K562 (cell line): Measurements from ENCODE around the gene PPIE. TPM values are rescaled to one million over a fixed set of nuclear protein-coding genes. Genes with fewer than 3 reads are reported as not detected.
A peak's percentile ranks its signal among the peaks of the same experiment; 100 is the strongest.

Source experiments
- ATAC-seq: fragments of 200-7000 bp; cut with Tn5 transposase; 3 replicates; pipeline ENCODE4 v1.9.1; 2020; ENCODE audit warnings: moderate library complexity
- BruUV-seq: library from RNA; stranded (reverse); fragments of 400-500 nt; replicated peaks from 2 replicates; lab custom pipeline; 2021; lab: Mats Ljungman, UMichigan
- CTCF ChIA-PET: fragments of 300-600 bp; formaldehyde crosslinking; extraction: SDS; loops from one replicate; lab custom pipeline; 2021; ENCODE audit warnings: low intra/inter-chr PET ratio; lab: Yijun Ruan, JAX
- POLR2A ChIA-PET: fragments of 300-600, 350-650 bp; sonication (Branson Sonifier 250); formaldehyde crosslinking; extraction: SDS; loops from one replicate; lab custom pipeline; 2021; ENCODE audit warnings: antibody characterized with exemption, inconsistent platforms; lab: Yijun Ruan, JAX
- DNase-seq, 4 experiments: peaks; one replicate each; pipeline versions ENCODE4 v3.0.0 to v3.0.0-alpha.2; 2011 to 2018; ENCODE audit warnings: low spot score in 3 of 4, mixed read lengths in 3 of 4; ENCODE audit errors: extremely low read depth in 1 of 4
- FAIRE-seq: peaks from 2 replicates; lab custom pipeline; 2011; peaks lifted over from hg19 to GRCh38; lab: Jason Lieb, UNC
- H2AFZ ChIP-seq: 2 replicates; pipeline ENCODE4 v1.6.0; 2011; ENCODE audit warnings: low read depth, low read length, control low read depth, inconsistent platforms
- H3K27ac ChIP-seq: fragments of 200-600 bp; 3 replicates; pipeline ENCODE4 v1.8.0; 2011; ENCODE audit warnings: low read depth, mild to moderate bottlenecking, control low read depth, inconsistent platforms, low read length, moderate library complexity, mixed read lengths; ENCODE audit errors: extremely low read depth
- H3K27me3 ChIP-seq, 2 experiments: fragments of 300-600 bp in 1 of 2; 2 replicates in 1 of 2; 3 replicates in 1 of 2; pipeline versions ENCODE4 v1.6.0 to v1.8.0; 2011; ENCODE audit warnings: inconsistent platforms in 2 of 2, low read length in 2 of 2, mild to moderate bottlenecking in 1 of 2, mixed read lengths in 1 of 2, moderate library complexity in 1 of 2; ENCODE audit not compliant: control insufficient read depth in 2 of 2, insufficient read depth in 2 of 2
- H3K36me3 ChIP-seq: fragments of 300-600 bp; 3 replicates; pipeline ENCODE4 v1.8.0; 2011; ENCODE audit warnings: mild to moderate bottlenecking, low read length, inconsistent platforms; ENCODE audit not compliant: control insufficient read depth, insufficient read depth
- H3K4me1 ChIP-seq, 2 experiments: fragments of 200-600 bp in 1 of 2; replicated peaks in 1 of 2; 2 replicates in 1 of 2; 3 replicates in 1 of 2; pipeline versions ENCODE4 v1.5.1 to v1.8.0; 2011; ENCODE audit warnings: inconsistent platforms in 2 of 2, low read length in 2 of 2, mild to moderate bottlenecking in 1 of 2, mixed read lengths in 1 of 2, moderate library complexity in 1 of 2; ENCODE audit not compliant: control insufficient read depth in 2 of 2, insufficient read depth in 2 of 2
- H3K4me2 ChIP-seq: 2 replicates; pipeline ENCODE4 v1.6.1; 2011; ENCODE audit warnings: low read length, control low read depth, inconsistent platforms, mixed read lengths; ENCODE audit not compliant: insufficient read depth
- H3K4me3 ChIP-seq: fragments of 200-600 bp; sonication (generic), shearing (Covaris generic); 2 replicates; pipeline ENCODE4 v1.5.1; 2016; ENCODE audit warnings: control low read depth, inconsistent platforms
- H3K79me2 ChIP-seq: fragments of 200-600 bp; 3 replicates; pipeline ENCODE4 v1.8.0; 2011; ENCODE audit warnings: low read length, inconsistent platforms; ENCODE audit not compliant: control insufficient read depth, insufficient read depth
- H3K9ac ChIP-seq, 2 experiments: 2 replicates each; pipeline versions ENCODE4 v1.6.0 to v1.6.1; 2011; ENCODE audit warnings: low read depth in 2 of 2, low read length in 2 of 2, control low read depth in 1 of 2, inconsistent platforms in 1 of 2, mild to moderate bottlenecking in 1 of 2, mixed read lengths in 1 of 2; ENCODE audit not compliant: insufficient read depth in 1 of 2
- H3K9me1 ChIP-seq: one replicate; pipeline ENCODE4 v1.6.0; 2011; ENCODE audit warnings: inconsistent platforms, mild to moderate bottlenecking, low read length, moderate library complexity; ENCODE audit not compliant: control insufficient read depth, insufficient read depth
- H3K9me3 ChIP-seq: replicated peaks from 2 replicates; pipeline ENCODE4 v1.5.1; 2011; ENCODE audit warnings: low read depth, low read length, inconsistent platforms; ENCODE audit not compliant: control insufficient read depth, insufficient read depth
- H4K20me1 ChIP-seq: replicated peaks from 2 replicates; pipeline ENCODE4 v1.6.1; 2011; ENCODE audit warnings: low read length, inconsistent platforms, mixed read lengths; ENCODE audit not compliant: control insufficient read depth, insufficient read depth
- ARID1B ChIP-seq: fragments of 450-650 bp; IDR thresholded peaks from 2 replicates; pipeline ENCODE4 v1.6.1; 2016; ENCODE audit warnings: antibody characterized with exemption, mild to moderate bottlenecking, inconsistent platforms
- BDP1 ChIP-seq: IDR thresholded peaks from 3 replicates; pipeline ENCODE4 v1.6.1; 2011; ENCODE audit not compliant: insufficient read length, insufficient read depth
- CEBPB ChIP-seq: fragments of 450-650 bp; IDR thresholded peaks from 2 replicates; pipeline ENCODE4 v1.6.1; 2016; ENCODE audit warnings: missing genetic modification characterization, missing compliant biosample characterization
- CSDE1 ChIP-seq, 2 experiments: fragments of 450-650 bp; IDR thresholded peaks; 2 replicates each; pipeline ENCODE4 v1.6.1; 2016; ENCODE audit warnings: mild to moderate bottlenecking in 1 of 2
- ERF ChIP-seq: fragments of 450-650 bp; formaldehyde crosslinking; IDR thresholded peaks from 2 replicates; pipeline ENCODE4 v1.4.0; 2020; ENCODE audit warnings: mild to moderate bottlenecking, mixed read lengths
- GTF2E2 ChIP-seq: fragments of 200-800 bp; sonication (Bioruptor generic); IDR thresholded peaks from 2 replicates; pipeline ENCODE4 v1.6.1; 2016; ENCODE audit warnings: missing genetic modification characterization, missing compliant biosample characterization
- PYGO2 ChIP-seq: fragments of 450-650 bp; IDR thresholded peaks from 2 replicates; pipeline ENCODE4 v1.6.1; 2016; ENCODE audit warnings: mild to moderate bottlenecking, missing genetic modification characterization, moderate library complexity, missing compliant biosample characterization
- RFX1 ChIP-seq: fragments of 450-650 bp; IDR thresholded peaks from 2 replicates; pipeline ENCODE4 v1.6.1; 2016; ENCODE audit warnings: mild to moderate bottlenecking, moderate library complexity
- RNF2 ChIP-seq: sonication (generic); IDR thresholded peaks from 2 replicates; pipeline ENCODE4 v1.6.1; 2016
- STAT5A ChIP-seq: IDR thresholded peaks from 2 replicates; pipeline ENCODE4 v1.6.1; 2012; ENCODE audit warnings: low read length, inconsistent platforms, borderline replicate concordance
- XRCC5 ChIP-seq: fragments of 200-400 bp; formaldehyde crosslinking; IDR thresholded peaks from 2 replicates; pipeline ENCODE4 v1.6.1; 2017; ENCODE audit warnings: low read depth, mild to moderate bottlenecking, low read length
- ZNF695 ChIP-seq: fragments of 450-650 bp; formaldehyde crosslinking; IDR thresholded peaks from 2 replicates; pipeline ENCODE4 v1.4.0; 2020; ENCODE audit warnings: mild to moderate bottlenecking, moderate library complexity
- ZNF696 ChIP-seq: fragments of 250-450 bp; sonication (Bioruptor Pico); conservative IDR thresholded peaks from 2 replicates; pipeline ENCODE4 v1.4.0; 2020; ENCODE audit warnings: mild to moderate bottlenecking, moderate library complexity
- WGBS: fragments of 100-300 bp; shearing (Covaris generic); methylation state at CpG from one replicate; pipeline ENCODE4 v1.1.6; 2016; ENCODE audit warnings: low coverage, mixed read lengths; ENCODE audit not compliant: insufficient coverage; ENCODE audit errors: missing lambda C conversion rate; 5-methylcytosine and 5-hydroxymethylcytosine counted together
- in situ Hi-C: fragments of 300-500 bp; cut with MboI; formaldehyde crosslinking; loops from 4 replicates; pipeline ENCODE4 v1.15.0; 2018; ENCODE audit warnings: inconsistent platforms, mixed read lengths
- intact Hi-C: fragments of 100-400 bp; cut with micrococcal nuclease; formaldehyde crosslinking; loops from 2 replicates; pipeline ENCODE4 v1.14.2; 2022
- polyA plus RNA-seq, 8 experiments: library from polyadenylated mRNA; depleted of rRNA in 4 of 8; stranded (reverse) in 5 of 8; unstranded in 3 of 8; fragments of >200 nt; fragmentation: Nextera tagmentation in 2 of 8; fragmentation: Illumina TruSeq in 1 of 8; extraction: Ambion mirVana in 2 of 8; extraction: Trizol in 1 of 8; gene quantifications; 2 replicates each; pipeline versions ENCODE4 v1.2.1 to v1.2.3, GENCODE V29; 2011 to 2014; ENCODE audit warnings: inconsistent platforms in 1 of 8, missing spikeins in 1 of 8
- total RNA-seq, 7 experiments: library from RNA; depleted of rRNA in 6 of 7; stranded (reverse); fragments of >200 nt in 6 of 7; fragmentation: Illumina TruSeq in 2 of 7; extraction: Trizol in 2 of 7; gene quantifications; 2 replicates each; pipeline versions ENCODE4 v1.2.1 to v1.2.3, GENCODE V29; 2011 to 2021; ENCODE audit warnings: low replicate concordance in 1 of 7
- TF ChIP-seq, protein P1 (sequence below): fragments of 250-450 bp; sonication (Bioruptor Pico); IDR thresholded peaks from 2 replicates; pipeline ENCODE4 v1.5.0; 2021
- TF ChIP-seq, protein P2 (sequence below): sonication (generic); formaldehyde crosslinking; IDR thresholded peaks from 2 replicates; pipeline ENCODE4 v1.8.0; 2022; ENCODE audit warnings: missing genetic modification reagents, mild to moderate bottlenecking, moderate library complexity, borderline replicate concordance

Gene PPIE
- total and polyA plus RNA-seq, 9 of the 15 experiments (the other 6 are each of a cell fraction or from before 2014, with no cell fraction given) = 75.4 to 444 (median 131) TPM

DNA sequence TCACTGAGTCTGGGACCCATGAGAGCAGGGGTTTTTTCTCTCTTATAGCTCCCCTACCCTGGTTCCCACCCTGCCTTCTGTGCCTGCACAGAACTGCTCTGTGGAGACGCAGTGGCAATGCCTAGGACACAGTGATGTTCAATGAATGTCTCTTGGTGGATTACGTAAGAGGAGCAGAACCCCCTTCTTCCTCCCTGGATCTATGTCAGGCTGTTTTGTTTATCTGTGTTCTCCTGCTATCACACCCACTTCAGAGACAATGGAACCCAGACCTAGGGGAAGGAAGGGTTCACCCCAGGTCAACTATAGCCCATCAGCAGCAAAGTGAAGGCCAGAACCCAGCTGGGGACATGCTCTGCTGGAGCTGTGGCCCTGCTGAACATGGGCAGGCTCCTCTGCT, 49.5 kb upstream of the PPIE start:
- Histone ChIP-seq H4K20me1 (no peaks in the 10 kb centered on the region), H3K4me2 (no peak overlapping the region), H3K4me1 (peaks cover 0 to 21% of the 10 kb centered on the region in 2 experiments; a peak in 2 of 5 replicates), H3K27me3 (peaks cover 23 to 81% of the 10 kb centered on the region in 2 experiments), H3K27ac (no peak overlapping the region), H3K9me3 (no peaks in the 10 kb centered on the region), H2AFZ (no peak overlapping the region), H3K9me1 (no peaks in the 10 kb centered on the region)
- in situ Hi-C loops = no loop called here
- no peak for ATAC-seq
- WGBS = 0% methylated on average over 2 of the region's 2 CpGs
- POLR2A ChIA-PET = interaction anchor here (0.6 to 1.5 kb wide), 4 partner anchors 10 to 652 kb away, joined by 3 to 7 read pairs (median 4); no protein-coding TSS in a partner anchor
- no TSS peak for BruUV-seq
- intact Hi-C loops = no loop called here
- TF ChIP-seq CEBPB (tag) (peak; percentile 70), PYGO2 (no peak)
- TF ChIP-seq, all 486 proteins: peak for 1
- H3K79me2 ChIP-seq = no peaks in the 10 kb centered on the region
- no peak overlapping the region for H3K9ac ChIP-seq
- H3K36me3 ChIP-seq = no peaks in the 10 kb centered on the region
- H3K4me3 ChIP-seq = no peak overlapping the region
- FAIRE-seq (no peak), DNase-seq (no peak)
- CTCF ChIA-PET = no interaction called here

DNA sequence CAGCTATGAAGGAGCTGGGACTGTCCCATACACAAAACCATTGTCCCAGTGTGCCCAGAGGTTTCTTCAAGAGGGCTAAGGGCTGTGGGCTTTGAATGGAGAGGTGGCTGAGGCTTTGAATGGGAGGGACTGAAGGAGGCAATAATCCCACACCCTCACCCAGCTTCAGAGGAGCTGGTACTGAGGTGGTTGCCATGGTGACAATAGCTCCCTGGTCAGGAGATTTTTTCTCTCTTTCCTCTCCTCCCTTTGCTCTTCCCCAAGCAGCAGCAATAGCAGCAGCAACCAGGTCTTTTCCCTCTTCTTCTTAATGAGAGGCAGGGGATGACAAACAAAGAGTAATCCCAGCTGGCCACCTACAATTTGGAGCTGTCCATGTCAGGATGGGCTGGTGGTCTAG, 49.0 kb upstream of the PPIE start:
- Histone ChIP-seq H3K27me3 (peaks cover 19 to 79% of the 10 kb centered on the region in 2 experiments), H3K4me2 (no peak overlapping the region), H3K9me3 (no peaks in the 10 kb centered on the region), H2AFZ (no peak overlapping the region), H3K79me2 (no peaks in the 10 kb centered on the region), H3K9ac (no peak overlapping the region), H3K36me3 (no peaks in the 10 kb centered on the region), H3K4me3 (no peak overlapping the region), H3K9me1 (no peaks in the 10 kb centered on the region), H3K4me1 (peaks cover 0 to 21% of the 10 kb centered on the region in 2 experiments; a peak in 2 of 5 replicates), H3K27ac (no peak overlapping the region), H4K20me1 (no peaks in the 10 kb centered on the region)
- no peak for DNase-seq
- in situ Hi-C loops = no loop called here
- BruUV-seq = no TSS peak
- ChIA-PET POLR2A (interaction anchor here (0.6 to 1.5 kb wide), 2 partner anchors 15 to 214 kb away, joined by 3 to 7 read pairs; no protein-coding TSS in a partner anchor), CTCF (no interaction called here)
- no peak for FAIRE-seq
- intact Hi-C loops = no loop called here
- ATAC-seq = no peak
- TF ChIP-seq CSDE1 (IDR thresholded peaks at IDR 0.05) = peak in 1 of 2 experiments; percentile 53; a peak in 1 of 4 replicates
- no peak for TF ChIP-seq ERF (CRISPR knock-in tag)
- TF ChIP-seq RNF2 = no peak
- no peak for TF ChIP-seq BDP1
- no peak for TF ChIP-seq GTF2E2
- TF ChIP-seq, protein P1, sequence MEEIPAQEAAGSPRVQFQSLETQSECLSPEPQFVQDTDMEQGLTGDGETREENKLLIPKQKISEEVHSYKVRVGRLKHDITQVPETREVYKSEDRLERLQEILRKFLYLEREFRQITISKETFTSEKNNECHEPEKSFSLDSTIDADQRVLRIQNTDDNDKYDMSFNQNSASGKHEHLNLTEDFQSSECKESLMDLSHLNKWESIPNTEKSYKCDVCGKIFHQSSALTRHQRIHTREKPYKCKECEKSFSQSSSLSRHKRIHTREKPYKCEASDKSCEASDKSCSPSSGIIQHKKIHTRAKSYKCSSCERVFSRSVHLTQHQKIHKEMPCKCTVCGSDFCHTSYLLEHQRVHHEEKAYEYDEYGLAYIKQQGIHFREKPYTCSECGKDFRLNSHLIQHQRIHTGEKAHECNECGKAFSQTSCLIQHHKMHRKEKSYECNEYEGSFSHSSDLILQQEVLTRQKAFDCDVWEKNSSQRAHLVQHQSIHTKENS (CRISPR knock-in tag) = no peak
- no peak for TF ChIP-seq STAT5A
- TF ChIP-seq RFX1 = peak; percentile 93
- no peak for TF ChIP-seq ZNF696 (CRISPR knock-in tag)
- TF ChIP-seq, protein P2, sequence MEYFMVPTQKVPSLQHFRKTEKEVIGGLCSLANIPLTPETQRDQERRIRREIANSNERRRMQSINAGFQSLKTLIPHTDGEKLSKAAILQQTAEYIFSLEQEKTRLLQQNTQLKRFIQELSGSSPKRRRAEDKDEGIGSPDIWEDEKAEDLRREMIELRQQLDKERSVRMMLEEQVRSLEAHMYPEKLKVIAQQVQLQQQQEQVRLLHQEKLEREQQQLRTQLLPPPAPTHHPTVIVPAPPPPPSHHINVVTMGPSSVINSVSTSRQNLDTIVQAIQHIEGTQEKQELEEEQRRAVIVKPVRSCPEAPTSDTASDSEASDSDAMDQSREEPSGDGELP = no peak
- no peak for TF ChIP-seq XRCC5
- TF ChIP-seq ARID1B = no peak
- TF ChIP-seq ZNF695 (CRISPR knock-in tag) = no peak
